Thoracic aorta (tissue), 2 donors: Measurements from ENCODE around the gene HMGB2. TPM values are rescaled to one million over a fixed set of nuclear protein-coding genes. Genes with fewer than 3 reads are reported as not detected.

Experiments used
- ATAC-seq: fragments of 150-250 bp; one replicate; pipeline ENCODE4 v1.8.0; 2017; ENCODE audit warnings: low read depth; ENCODE audit not compliant: insufficient number of reproducible peaks, low FRiP score
- DNase-seq: peaks from one replicate; pipeline ENCODE4 v3.0.0-alpha.2; 2020; ENCODE audit warnings: low spot score
- H3K27ac ChIP-seq, 2 donors: fragments of 200-600 bp; sonication (generic); 1 replicate in 1 of 2; 2 replicates in 1 of 2; pipeline ENCODE4 v1.5.1; 2016; ENCODE audit warnings: mild to moderate bottlenecking in 2 of 2, moderate library complexity in 2 of 2
- H3K27me3 ChIP-seq: fragments of 200-600 bp; sonication (generic); replicated peaks from 2 replicates; pipeline ENCODE4 v1.6.0; 2016; ENCODE audit warnings: mild to moderate bottlenecking; ENCODE audit not compliant: insufficient read depth
- H3K36me3 ChIP-seq: fragments of 200-600 bp; sonication (generic); one replicate; pipeline ENCODE4 v1.5.1; 2016
- H3K4me1 ChIP-seq, 2 donors: fragments of 200-600 bp; sonication (generic); 1 replicate in 1 of 2; 2 replicates in 1 of 2; pipeline versions ENCODE4 v1.5.1 to v1.6.0; 2016; ENCODE audit warnings: low read depth in 2 of 2, mild to moderate bottlenecking in 1 of 2; ENCODE audit not compliant: control insufficient read depth in 1 of 2
- H3K4me3 ChIP-seq: fragments of 200-600 bp; sonication (generic); 2 replicates; pipeline ENCODE4 v1.5.1; 2016; ENCODE audit warnings: mild to moderate bottlenecking
- H3K9me3 ChIP-seq: fragments of 200-600 bp; sonication (generic); 2 replicates; pipeline ENCODE4 v1.5.1; 2016
- CTCF ChIP-seq: fragments of 200-600 bp; sonication (generic); IDR thresholded peaks from one replicate; pipeline ENCODE4 v1.5.1; 2019; ENCODE audit warnings: antibody characterized with exemption
- total RNA-seq, 2 donors: library from RNA; depleted of rRNA; stranded (reverse); fragments of >200 nt; gene quantifications; one replicate each; pipeline versions ENCODE4 v1.1.0 to v1.2.3, GENCODE V29; 2016

HMGB2 gene
- total RNA-seq, 2 donors from 2014 or later: 28.8 to 33.4 TPM

- TF ChIP-seq CTCF: no peak
- peak overlapping the region; percentile 53 to 77 for H3K27ac ChIP-seq
- ATAC-seq (peak; percentile 17), DNase-seq (peak; percentile 7)
- no peaks in the 10 kb centered on the region for H3K27me3 ChIP-seq
- peak overlapping the region; percentile 88 for H3K4me3 ChIP-seq
- H3K4me1 ChIP-seq: peaks cover 7 to 22% of the 10 kb centered on the region in 2 donors
- H3K9me3 ChIP-seq: no peaks in the 10 kb centered on the region
- no peaks in the 10 kb centered on the region for H3K36me3 ChIP-seq
These were observed 964 bp upstream of the HMGB2 start for GRCh38 chr4:173334891-173335752.

GRCh38 chr4:173333658-173334084 is 487 bp downstream of the HMGB2 start:
- peak overlapping the region; percentile 88 for H3K4me3 ChIP-seq
- peak overlapping the region; percentile 95 to 98 for H3K27ac ChIP-seq
- H3K27me3 ChIP-seq: no peaks in the 10 kb centered on the region
- no peak for TF ChIP-seq CTCF
- no peaks in the 10 kb centered on the region for H3K36me3 ChIP-seq
- H3K4me1 ChIP-seq: peaks cover 7 to 22% of the 10 kb centered on the region in 2 donors
- DNase-seq (no peak), ATAC-seq (peak; percentile 23)
- no peaks in the 10 kb centered on the region for H3K9me3 ChIP-seq

- peaks cover 7 to 22% of the 10 kb centered on the region in 2 donors for H3K4me1 ChIP-seq
- DNase-seq (no peak), ATAC-seq (no peak)
- H3K4me3 ChIP-seq: peak overlapping the region; percentile 88
- no peaks in the 10 kb centered on the region for H3K27me3 ChIP-seq
- H3K36me3 ChIP-seq: no peaks in the 10 kb centered on the region
- no peak for TF ChIP-seq CTCF
- no peaks in the 10 kb centered on the region for H3K9me3 ChIP-seq
- peak overlapping the region; percentile 95 to 98 for H3K27ac ChIP-seq
These were observed 1.0 kb downstream of the HMGB2 start for GRCh38 chr4:173332963-173333657.

GRCh38 chr4:173332021-173332487 is 2.1 kb downstream of the HMGB2 start:
- peaks cover 7 to 22% of the 10 kb centered on the region in 2 donors for H3K4me1 ChIP-seq
- ATAC-seq: no peak
- peak overlapping the region; percentile 33 to 36 for H3K27ac ChIP-seq
- no peak for TF ChIP-seq CTCF
- H3K36me3 ChIP-seq: no peaks in the 10 kb centered on the region
- H3K4me3 ChIP-seq: peak overlapping the region; percentile 88
- no peaks in the 10 kb centered on the region for H3K27me3 ChIP-seq
- no peaks in the 10 kb centered on the region for H3K9me3 ChIP-seq
- DNase-seq: no peak

GRCh38 chr4:173330590-173330989 is 3.6 kb downstream of the HMGB2 start:
- no peaks in the 10 kb centered on the region for H3K36me3 ChIP-seq

More at GRCh38 chr4:173330590-173330989, 3.6 kb downstream of the HMGB2 start:
- H3K4me3 ChIP-seq: no peak overlapping the region
- H3K27ac ChIP-seq: no peak overlapping the region
- peaks cover 7 to 22% of the 10 kb centered on the region in 2 donors for H3K4me1 ChIP-seq
- ATAC-seq (no peak), DNase-seq (no peak)
- no peaks in the 10 kb centered on the region for H3K27me3 ChIP-seq
- H3K9me3 ChIP-seq: no peaks in the 10 kb centered on the region
- TF ChIP-seq CTCF: no peak
